Tibial nerve (tissue), 3 donors: ENCODE measurements around the gene SPOCK3.

ENCODE experiments used
- POLR2A ChIP-seq, 2 donors: fragments of 450-650 bp; IDR thresholded peaks; one replicate each; pipeline ENCODE4 v1.6.1; 2017; ENCODE audit warnings: antibody characterized with exemption in 2 of 2, mild to moderate bottlenecking in 2 of 2, moderate library complexity in 2 of 2
- TF ChIP-seq, protein P1 (sequence below), 5 experiments: fragments of 200-600 bp in 3 of 5; fragments of 450-650 bp in 2 of 5; sonication (generic) in 3 of 5; IDR thresholded peaks; one replicate each; pipeline ENCODE4 v1.5.1; 2016 to 2019; ENCODE audit warnings: antibody characterized with exemption in 5 of 5, mild to moderate bottlenecking in 3 of 5, moderate library complexity in 2 of 5

DNA sequence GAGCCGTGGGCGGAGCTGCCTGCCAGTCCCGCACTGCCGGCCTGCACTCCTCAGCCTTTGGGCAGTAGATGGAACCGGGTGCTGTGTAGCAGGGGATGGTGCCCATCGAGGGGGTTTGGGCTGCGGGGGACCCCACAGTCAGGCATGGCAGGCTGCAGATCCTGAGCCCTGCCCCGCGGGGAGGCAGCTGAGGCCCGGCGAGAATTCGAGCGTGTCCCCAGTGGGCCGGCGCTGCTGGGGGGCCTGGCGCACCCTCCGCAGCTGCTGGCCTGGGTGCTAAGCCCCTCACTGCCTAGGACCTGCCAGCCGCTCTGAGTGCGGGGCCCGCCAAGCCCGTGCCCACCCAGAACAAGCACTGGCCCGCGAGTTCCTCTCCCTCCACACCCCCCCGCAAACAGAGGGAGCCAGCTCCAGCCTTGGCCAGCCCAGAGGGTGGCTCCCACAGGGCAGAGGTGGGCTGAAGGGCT lies 391.5 kb downstream of the SPOCK3 start:
- TF ChIP-seq, protein P1, sequence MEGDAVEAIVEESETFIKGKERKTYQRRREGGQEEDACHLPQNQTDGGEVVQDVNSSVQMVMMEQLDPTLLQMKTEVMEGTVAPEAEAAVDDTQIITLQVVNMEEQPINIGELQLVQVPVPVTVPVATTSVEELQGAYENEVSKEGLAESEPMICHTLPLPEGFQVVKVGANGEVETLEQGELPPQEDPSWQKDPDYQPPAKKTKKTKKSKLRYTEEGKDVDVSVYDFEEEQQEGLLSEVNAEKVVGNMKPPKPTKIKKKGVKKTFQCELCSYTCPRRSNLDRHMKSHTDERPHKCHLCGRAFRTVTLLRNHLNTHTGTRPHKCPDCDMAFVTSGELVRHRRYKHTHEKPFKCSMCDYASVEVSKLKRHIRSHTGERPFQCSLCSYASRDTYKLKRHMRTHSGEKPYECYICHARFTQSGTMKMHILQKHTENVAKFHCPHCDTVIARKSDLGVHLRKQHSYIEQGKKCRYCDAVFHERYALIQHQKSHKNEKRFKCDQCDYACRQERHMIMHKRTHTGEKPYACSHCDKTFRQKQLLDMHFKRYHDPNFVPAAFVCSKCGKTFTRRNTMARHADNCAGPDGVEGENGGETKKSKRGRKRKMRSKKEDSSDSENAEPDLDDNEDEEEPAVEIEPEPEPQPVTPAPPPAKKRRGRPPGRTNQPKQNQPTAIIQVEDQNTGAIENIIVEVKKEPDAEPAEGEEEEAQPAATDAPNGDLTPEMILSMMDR (IDR thresholded peaks at IDR 0.05): no peak
- no peak for TF ChIP-seq POLR2A (IDR thresholded peaks at IDR 0.05)
